Activated CD8-positive, alpha-beta memory T cell treated with anti-CD3 and anti-CD28 coated beads, Interleukin-2, amount 50 U/mL, for 1 hour (primary cell): ENCODE results near the gene UMODL1.

Source experiments
- DNase-seq: peaks from one replicate; pipeline ENCODE4 v3.0.0-alpha.2; 2020; ENCODE audit errors: extremely low read depth

Gene UMODL1

DNA sequence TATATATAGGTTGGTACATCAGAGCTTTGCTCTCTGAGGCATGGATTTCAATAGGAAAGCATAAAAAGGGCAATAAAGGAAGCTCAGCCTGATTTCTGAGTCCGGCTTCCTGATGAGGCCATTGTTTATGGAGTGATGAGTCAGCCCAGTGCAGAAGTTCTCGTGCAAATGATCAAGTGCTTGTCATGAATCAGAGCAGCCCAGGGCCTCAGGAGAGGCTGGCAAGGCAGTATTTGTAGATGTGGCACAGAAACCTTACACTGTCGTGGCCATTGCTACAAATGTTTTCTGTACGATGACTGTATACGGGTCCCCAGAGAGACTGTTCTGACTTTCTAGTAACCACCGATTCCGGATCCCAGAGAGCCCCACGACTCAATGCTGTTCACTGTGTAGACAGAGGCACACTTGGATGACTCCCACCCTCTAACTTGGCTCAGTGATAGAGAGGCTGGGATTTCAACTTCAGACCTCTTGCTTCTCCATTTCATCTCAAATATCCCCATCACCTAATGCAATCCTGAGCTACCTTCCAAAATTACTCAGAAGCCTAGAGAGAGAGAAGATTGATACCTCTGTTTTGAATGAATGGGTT, 26.8 kb downstream of the UMODL1 start:
- no peak for DNase-seq

DNA sequence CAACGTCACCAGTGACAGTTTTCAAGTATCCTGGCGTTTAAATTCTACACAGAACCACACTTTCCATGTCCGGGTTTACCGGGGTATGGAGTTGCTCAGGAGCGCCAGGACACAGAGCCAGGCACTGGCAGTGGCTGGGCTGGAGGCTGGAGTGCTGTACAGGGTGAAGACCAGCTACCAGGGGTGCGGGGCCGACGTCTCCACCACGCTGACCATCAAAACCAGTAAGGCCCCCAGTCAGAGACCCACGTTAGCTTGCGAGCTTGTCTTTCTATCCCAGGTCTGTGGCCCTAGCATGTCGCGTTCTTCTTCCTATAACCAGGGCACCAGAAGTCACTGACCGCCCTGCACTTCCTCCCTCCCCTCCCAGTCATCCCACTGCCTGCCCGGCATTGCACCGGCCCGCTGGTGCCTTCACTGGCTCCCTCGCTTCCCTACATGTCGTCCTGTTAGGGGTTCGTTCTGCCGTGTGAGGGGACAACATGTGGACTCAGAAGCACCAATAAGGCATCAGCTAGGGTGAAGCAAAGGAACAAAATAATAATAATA, 27.9 kb downstream of the UMODL1 start:
- no peak for DNase-seq

DNA sequence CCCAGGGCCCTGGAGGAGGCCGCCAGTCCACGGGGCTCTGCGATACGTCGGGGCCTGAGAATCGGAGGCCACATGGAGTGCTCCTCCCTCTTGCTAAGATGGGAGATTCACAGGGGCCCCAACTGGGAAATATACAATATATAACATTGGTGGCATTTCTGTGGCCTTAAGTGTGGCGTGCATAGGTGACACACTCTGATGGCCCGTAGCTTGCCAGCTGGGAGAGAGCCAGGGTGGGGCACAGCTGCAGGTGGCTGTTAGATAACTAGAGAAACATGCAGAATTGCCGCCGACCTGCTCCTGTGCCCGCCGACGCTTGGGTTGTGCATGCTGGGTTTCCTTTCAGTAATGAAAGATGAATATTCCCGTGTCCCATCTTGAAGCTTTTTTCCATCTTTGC, 30.1 kb downstream of the UMODL1 start:
- DNase-seq, result no peak

DNA sequence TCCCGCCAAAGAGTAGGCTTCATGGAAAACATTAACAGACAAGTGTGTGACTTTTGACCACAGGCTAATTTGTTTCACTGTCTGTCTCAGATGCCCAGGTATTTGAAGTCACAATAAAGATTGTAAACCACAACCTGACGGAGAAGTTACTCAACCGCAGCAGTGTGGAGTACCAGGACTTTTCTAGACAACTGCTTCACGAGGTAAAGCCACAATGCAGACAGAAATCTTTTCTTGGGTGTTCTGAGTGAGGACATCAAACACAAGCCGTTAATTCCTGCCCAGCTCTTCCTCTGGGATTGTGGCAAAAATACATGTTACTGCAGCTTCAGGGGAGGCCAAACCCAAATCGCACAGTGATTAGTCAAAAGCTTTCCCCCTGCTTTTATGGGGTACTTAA, 31.0 kb downstream of the UMODL1 start:
- no peak for DNase-seq

DNA sequence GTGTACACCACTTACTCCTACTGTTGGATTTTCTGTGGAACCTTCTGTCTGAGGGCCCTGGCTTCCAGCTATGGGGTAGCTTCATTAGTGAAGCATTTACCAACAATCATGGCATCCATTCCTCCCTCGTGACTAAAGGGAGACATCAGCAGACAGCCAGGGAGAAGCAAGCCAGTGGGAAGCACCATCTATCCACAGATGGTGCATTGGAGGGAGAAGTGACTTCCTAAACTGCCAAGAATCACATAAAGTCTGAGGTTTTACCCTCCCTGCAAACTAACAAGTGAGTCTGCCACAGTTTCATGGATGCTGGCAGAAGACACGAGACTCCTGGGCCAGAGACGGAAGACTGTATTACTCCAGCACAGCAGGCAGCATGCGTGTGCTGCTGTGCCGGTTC, 31.4 kb downstream of the UMODL1 start:
- DNase-seq, result no peak

DNA sequence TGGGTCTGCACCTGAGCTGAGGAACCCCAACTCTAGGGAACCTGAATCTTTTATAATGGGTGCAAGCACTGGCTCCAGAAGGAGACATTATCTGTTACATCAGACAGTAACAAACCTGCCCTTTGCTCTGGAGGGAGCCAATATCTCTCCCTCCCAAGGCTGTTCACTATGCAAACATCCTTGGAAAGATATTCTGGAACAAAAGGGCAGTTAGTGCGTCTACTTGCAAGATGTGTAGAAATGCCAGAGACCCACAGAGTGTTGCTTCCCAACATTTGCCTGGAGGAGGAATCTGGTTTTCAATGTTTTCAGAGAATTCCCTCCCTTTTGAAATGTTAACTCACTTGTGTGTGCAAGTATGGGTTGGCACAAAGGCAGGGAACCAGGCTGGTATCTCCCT, 31.9 kb downstream of the UMODL1 start:
- no peak for DNase-seq

DNA sequence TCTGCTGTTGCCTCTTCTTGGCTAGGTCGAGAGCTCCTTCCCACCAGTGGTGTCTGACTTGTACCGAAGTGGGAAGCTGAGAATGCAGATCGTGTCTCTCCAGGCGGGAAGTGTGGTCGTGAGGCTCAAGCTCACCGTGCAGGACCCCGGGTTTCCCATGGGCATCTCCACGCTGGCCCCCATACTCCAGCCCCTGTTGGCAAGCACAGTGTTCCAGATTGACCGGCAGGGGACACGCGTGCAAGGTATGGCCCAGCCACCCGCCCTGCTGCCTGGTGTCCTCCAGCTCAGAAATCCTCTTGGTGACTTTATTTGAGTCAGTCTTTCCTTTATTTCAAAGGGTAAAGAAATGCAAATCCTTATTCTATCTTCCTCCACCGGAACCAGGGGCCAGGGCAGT, 32.7 kb downstream of the UMODL1 start:
- DNase-seq, result no peak

DNA sequence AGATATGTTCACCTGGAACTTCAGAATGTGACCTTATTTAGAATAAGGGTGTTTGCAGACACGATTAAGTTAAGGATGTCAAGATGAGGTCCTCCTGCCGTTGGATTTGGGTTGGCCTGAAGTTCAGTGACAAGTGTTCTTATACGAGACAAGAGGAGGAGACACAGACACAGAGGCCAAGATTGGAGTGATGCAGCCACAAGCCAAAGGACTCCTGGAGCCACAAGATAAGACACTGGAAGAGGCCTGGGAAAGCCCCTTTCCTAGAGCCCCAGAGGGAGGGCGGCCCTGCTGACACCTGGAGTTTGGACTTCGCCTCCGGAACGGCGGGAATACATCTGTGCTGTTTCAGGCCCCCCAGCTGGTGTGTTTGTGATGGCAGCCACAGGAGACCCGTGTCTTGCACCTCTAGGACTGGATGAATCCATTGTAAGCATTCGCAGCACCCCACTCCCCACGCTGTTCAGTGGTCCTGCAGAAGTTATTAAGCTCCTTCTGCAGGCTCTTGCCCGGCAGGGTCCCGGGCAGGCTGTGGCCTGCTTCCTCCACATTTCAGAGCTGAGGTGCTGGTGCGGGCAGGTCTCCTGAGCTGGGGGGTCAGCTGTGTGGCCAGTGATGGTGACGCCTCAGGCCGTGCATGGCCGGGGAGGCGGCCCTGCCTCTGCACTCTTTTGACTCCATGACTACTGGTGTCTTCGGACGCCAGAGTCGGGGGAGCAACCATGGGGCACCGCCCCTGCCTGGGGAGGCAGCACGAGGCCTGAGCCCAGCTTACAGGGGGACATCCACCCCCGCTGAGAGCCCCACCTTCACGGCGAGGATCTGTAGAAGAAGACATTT, 34.6 kb downstream of the UMODL1 start:
- DNase-seq, result no peak

DNA sequence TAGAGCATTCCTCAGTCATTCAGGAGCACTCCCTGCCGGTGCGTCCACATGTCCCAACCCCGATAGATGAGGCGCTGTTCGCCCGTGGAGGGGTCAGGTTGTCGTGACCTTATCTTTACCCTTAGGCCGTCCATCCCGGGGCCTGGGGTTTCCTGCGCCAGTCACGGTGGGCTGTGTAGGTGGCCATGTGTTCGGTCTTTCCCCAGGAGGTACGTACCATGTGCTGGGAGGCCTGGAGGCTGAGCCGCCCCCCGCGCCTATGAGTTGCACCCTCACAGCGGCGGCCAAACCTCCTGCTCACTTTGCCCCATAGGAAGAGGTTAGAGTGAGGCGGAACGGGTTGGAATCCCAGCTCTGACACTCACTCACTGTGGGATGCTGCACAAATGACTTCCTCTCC, 35.3 kb downstream of the UMODL1 start:
- DNase-seq, result no peak

DNA sequence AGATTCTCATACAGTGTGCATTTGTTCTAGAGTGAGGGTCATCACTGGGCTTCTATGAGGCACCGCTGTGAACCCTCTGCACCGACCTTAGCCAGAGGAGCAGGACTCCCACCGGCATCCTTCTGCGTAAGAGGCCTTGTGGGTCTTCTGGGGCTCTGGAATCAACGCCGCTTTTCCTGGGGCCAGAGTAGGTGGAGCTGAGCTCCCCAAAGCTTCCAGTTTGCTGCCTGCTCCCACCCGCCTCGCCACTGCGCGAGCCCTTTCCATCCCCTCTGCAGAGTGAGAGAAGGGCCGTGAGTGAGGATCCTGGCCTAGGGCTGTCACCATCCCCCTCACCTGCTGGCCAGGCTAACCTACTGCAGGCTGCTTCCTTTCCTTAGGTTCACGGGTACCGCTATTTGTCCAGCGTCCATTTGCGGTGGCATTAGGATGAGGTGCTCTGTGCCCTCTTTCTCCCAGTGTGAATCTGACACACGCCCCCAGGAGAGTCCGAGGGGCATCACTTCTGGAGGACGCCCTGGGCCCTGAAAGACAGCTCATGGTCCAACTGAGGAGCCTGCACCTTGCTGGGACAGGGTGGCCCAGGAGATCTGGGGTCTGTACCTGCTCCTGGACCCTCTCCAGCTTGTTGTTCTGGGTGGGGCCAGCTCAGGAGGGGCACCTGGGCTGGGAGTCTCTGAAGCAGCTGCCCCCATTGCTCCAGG, 36.2 kb downstream of the UMODL1 start:
- DNase-seq, result no peak

DNA sequence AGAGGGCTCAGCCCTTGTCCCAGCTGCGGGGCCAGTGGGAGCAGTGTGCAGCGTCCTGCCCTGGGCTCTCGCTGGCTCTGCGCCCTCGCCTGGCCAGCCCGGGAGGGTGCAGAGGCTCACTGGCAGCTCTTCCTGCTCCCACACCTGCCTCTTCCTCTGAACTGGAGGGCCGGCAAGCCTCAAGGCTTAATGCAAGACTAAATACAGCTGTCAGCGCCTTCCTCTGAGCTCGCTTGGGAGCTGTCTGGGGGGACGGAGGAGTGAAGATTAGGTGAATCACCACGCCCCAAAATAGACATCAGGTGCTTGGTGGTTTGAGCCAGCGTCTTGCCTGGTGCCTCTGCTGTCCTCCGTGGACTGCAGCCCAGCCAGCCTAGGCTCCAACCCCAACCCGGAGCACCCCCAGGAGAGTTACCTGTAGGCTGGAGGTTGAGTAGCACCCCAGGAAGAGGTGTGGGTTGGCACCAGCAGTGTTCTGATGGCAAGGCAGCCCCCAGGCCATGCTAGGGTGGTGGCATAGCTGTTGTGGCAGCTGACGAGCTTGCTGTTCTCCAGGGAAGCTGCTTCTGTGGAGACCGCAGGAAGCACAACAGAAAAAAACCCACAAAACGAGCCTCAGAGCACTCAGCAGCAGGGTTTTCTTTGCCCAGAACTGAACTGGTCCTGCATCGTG, 36.9 kb downstream of the UMODL1 start:
- peak; percentile 23 for DNase-seq

DNA sequence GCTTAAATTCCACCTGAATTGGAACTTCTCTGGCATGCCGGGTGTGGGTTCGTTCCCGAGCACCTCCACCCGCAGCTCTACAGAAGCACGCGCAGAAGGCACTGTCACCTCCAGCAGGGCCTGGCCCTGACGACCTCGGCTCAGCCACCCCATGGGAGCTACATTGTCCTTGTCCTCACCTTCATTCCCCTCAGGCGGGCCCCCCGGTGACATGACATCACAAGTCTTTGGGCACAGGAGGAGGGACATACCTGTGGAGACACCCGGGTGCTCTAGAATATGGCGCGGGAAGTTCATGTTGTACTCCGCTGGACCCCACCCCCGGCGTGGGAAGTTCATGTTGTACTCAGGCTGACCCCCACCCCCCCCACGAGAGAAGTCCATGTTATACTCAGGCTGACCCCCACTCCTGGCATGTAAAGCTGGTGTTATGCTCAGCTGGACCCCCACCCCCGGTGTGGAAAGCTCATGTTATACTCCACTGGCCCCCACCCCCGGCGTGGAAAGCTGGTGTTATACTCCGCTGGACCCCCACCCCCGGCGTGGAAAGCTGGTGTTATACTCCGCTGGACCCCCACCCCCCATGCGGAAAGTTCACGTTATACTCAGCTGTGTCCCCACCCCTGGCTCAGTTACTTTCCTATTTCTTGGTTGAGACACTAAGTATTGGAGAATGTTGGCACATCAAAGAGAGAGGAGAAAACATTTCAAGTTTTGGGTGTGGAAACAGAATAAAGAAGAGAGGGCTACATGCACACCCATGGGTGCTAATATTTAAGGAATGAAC, 37.6 kb downstream of the UMODL1 start:
- DNase-seq, result no peak

DNA sequence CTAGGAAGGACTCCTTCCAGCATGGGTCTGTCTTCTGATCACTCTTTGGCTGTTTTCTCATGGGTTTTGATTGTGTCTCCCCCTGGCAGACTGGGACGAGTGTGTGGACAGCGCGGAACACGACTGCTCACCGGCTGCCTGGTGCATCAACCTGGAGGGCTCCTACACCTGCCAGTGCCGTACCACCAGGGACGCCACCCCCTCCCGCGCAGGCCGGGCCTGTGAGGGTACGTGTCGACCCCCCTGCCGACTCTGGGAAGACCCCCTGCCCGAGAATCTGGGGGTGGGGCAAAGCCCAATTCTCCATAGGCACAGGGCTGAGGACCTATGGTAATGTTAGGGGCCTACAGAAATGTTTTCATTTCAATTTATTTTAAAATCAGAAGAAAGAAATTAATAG, 38.4 kb downstream of the UMODL1 start:
- no peak for DNase-seq

DNA sequence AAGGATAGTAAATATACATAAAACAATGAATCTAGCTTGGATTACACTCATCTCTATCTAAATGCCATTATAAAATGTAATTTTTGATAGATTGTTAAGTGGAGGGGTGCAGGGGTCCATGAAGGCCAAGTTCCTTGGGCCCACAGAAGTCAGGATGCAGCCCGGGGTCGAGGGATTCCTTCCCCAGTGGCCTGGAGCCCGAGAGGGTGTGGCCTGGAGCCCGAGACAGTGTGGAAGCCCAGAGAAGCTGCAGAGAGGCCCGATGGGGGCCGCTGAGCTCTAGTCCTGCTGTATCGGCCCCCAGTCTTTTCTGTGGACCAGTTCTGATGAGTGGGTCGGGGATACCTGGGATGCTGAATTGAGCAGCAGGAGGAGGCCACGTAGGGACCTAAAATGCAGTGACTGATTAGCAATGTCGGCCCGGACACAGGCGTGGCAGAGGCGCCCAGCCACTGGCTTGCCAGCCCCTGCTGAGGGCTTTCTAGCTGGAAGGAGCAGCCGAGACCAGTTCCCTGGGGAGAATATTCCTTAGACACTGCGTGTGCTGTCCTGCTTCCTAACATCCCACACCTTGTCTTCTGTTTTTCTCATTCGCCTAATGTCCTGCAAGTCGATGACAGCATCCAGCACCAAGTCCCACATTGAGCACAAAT, 38.9 kb downstream of the UMODL1 start:
- no peak for DNase-seq

DNA sequence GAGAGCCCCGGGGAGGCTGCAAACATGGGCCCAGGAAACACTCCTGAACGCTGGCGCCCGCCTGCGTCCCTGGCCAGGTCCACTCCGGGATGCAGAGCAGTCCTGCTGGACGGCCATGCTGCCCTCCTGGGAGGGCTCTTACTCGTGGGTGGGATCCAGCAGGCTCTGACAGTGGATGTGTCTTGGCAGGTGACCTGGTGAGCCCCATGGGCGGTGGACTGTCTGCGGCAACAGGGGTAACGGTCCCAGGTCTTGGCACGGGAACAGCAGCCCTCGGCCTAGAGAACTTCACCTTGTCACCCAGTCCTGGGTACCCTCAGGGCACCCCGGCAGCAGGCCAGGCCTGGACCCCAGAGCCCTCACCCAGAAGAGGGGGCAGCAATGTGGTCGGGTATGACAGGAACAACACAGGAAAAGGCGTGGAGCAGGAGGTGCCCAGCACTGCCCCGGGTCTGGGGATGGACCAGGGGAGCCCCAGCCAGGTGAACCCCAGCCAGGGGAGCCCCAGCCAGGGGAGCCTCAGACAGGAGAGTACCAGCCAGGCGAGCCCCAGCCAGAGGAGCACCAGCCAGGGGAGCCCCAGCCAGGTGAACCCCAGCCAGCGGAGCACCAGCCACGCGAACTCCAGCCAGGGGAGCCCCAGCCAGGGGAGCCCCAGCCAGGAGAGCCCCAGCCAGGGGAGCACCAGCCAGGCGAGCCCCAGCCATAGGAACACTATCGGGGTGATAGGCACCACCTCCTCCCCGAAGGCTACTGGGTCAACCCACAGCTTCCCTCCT, 39.8 kb downstream of the UMODL1 start:
- no peak for DNase-seq

DNA sequence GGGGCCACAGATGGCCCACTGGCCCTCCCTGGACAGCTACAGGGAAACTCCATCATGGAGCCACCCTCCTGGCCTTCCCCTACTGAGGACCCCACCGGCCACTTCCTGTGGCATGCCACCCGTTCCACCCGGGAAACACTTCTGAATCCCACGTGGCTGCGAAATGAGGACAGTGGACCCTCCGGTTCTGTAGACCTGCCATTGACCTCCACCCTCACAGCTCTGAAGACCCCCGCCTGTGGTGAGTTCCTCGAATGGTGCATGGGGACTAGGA, 40.3 kb downstream of the UMODL1 start:
- no peak for DNase-seq

DNA sequence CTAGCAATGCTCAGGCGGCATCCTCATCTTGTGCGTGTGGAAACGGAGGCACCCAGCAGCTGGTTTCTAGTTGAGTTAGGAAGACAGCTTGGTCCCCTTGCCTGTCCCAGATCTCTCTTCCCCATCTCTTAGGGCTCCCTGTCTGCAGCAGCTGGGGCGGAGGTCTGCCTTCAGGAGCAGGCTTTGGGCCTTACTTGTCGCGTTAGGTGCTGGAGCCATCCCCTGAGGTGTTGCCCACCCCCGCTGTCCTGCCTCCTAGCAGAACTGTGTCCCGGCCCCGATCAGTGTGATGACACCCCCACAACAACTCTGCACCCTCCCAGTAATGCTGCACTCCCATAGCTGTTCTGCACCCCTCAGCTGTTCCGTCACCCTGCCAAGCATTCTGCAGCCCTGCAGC, 40.7 kb downstream of the UMODL1 start:
- DNase-seq, result no peak

DNA sequence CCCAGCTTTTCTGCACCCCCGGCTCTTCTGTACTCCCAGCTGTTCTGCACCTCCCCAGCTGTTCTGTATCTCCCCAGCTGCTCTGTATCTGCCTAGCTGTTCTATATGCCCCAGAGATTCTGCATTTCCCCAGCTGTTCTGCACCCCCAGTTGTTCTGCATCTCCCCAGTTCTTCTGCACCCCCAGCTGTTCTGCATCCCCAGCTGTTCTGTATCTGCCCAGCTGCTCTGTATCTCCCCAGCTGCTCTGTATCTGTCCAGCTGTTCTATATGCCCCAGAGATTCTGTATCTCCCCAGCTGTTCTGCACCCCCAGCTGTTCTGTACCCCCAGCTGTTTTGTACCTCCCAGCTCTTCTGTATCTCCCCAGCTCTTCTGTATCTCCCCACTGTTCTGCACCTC, 41.1 kb downstream of the UMODL1 start:
- no peak for DNase-seq

DNA sequence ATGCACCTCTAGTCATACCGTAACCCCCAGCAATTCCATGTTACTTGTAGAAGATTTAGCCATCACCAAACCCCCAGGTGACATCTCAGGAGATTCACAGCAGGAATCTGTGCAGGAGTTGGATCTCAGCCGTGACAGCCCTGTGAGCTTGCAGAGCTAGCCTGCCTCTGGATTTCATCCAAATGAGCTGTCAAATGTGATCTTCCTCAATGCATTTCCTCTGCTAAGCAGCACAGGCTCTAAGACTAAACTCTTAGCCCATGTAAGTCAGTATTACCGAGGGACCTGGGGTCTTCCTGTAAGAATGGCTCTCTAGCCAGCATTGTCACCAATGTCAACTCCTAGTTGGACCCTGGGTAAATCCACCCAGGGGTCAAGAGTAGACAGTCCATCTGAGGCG, 41.7 kb downstream of the UMODL1 start:
- DNase-seq, result no peak

DNA sequence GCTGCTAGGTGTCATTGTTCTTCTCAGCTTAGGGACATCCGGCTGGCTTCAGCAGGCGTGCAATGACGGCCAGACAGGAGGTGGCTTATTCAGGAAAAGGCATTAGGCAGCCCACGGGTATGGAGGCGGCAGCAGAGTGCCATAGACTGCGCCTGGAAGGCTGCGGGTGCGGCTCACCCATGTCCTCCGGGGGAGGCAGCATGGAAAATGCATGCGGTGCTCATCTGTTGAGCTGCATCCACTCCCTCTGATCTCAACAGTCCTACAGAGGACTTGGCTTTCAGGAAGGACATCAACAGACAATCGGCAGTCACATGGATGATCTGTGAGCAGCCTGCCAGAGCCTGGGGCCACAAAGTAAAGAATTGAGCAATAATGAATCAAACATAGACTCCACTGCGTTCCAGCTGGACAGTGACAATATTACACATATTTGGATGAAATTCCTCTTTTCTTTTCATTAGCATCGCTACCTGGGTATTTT, 42.9 kb downstream of the UMODL1 start:
- DNase-seq, result no peak
